GM12801 (cell line): ENCODE results near the gene CAPN15.

Experiments used
- CTCF ChIP-seq: IDR thresholded peaks from one replicate; pipeline ENCODE4 v1.5.1; 2011; ENCODE audit warnings: control low read depth; ENCODE audit not compliant: insufficient read length; ENCODE audit errors: extremely low read depth

The CAPN15 gene

GRCh38 chr16:512802-513201 is 14.7 kb upstream of the CAPN15 start:
- TF ChIP-seq CTCF = no peak

GRCh38 chr16:513950-514349 is 13.6 kb upstream of the CAPN15 start:
- no peak for TF ChIP-seq CTCF

- TF ChIP-seq CTCF = no peak
Observed at GRCh38 chr16:515175-515938, 12.2 kb upstream of the CAPN15 start.

GRCh38 chr16:515939-516226 is 11.6 kb upstream of the CAPN15 start:
- TF ChIP-seq CTCF = no peak

GRCh38 chr16:516301-516700 is 11.2 kb upstream of the CAPN15 start:
- TF ChIP-seq CTCF = no peak

- TF ChIP-seq CTCF = no peak
Observed at GRCh38 chr16:518858-519257, 8.7 kb upstream of the CAPN15 start.

- TF ChIP-seq CTCF = no peak
Observed at GRCh38 chr16:519425-519824, 8.1 kb upstream of the CAPN15 start.
